ENCODE data around the gene FJX1. TPM values are rescaled to one million over a fixed set of nuclear protein-coding genes. Genes with fewer than 3 reads are reported as not detected.

The FJX1 gene
- total RNA-seq, 6 experiments from 2014 or later: 0.79 to 4.2 (median 1.3) TPM

DNA sequence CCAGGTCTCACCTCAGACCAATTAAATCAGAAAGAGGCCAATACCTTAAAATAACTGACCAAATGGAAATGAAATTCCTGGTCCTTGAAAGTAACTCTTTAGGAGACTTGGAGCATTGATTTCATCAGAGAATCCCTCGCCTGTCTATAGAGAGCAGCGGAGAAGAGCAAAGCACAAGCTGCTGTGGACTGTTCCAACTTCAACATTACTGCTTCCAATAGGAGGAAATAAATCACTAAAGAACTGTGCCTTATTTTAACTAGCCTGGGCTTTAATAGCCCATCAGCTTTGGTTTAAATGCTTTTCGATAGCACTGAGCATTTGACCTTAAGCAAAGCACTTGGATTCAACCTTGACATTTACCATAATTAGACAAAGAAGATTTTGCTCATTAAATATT lies 32.0 kb upstream of the FJX1 start:
- no peak overlapping the region for H3K4me3 ChIP-seq
- H3K27ac ChIP-seq: no peak overlapping the region
- 74% methylated on average over 3 of the region's 3 CpGs for WGBS (ENCODE audit: insufficient coverage, low coverage, low lambda C conversion rate, missing lambda C conversion rate)
- no peaks in the 10 kb centered on the region for H3K9me3 ChIP-seq
- TF ChIP-seq, protein P1, sequence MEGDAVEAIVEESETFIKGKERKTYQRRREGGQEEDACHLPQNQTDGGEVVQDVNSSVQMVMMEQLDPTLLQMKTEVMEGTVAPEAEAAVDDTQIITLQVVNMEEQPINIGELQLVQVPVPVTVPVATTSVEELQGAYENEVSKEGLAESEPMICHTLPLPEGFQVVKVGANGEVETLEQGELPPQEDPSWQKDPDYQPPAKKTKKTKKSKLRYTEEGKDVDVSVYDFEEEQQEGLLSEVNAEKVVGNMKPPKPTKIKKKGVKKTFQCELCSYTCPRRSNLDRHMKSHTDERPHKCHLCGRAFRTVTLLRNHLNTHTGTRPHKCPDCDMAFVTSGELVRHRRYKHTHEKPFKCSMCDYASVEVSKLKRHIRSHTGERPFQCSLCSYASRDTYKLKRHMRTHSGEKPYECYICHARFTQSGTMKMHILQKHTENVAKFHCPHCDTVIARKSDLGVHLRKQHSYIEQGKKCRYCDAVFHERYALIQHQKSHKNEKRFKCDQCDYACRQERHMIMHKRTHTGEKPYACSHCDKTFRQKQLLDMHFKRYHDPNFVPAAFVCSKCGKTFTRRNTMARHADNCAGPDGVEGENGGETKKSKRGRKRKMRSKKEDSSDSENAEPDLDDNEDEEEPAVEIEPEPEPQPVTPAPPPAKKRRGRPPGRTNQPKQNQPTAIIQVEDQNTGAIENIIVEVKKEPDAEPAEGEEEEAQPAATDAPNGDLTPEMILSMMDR (IDR thresholded peaks at IDR 0.05): no peak
- no peak for TF ChIP-seq POLR2A (IDR thresholded peaks at IDR 0.05)
- H3K27me3 ChIP-seq: no peaks in the 10 kb centered on the region
- DNase-seq (no peak), ATAC-seq (no peak)
- H3K4me1 ChIP-seq: no peaks in the 10 kb centered on the region
- no peaks in the 10 kb centered on the region for H3K36me3 ChIP-seq
- intact Hi-C loops (cut with DNase I): no loop called here

DNA sequence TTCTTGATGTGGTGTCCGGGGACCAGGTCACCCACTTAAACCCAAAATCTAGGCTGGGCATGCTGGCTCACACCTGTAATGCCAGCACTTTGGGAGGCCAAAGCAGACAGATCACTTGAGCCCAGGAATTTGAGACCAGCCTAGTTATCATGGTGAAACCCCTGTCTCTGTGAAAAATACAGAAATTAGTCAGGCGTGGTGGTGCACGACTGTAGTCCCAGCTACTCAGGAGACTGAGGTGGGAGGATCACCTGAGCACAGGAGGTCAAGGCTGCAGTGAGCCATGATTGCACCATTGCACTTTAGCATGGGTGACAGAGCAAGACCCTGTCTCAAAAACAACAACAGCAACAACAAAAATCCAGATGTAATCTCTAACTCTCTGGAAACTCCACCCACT lies 30.3 kb upstream of the FJX1 start:
- Histone ChIP-seq H3K27ac (no peak overlapping the region), H3K4me3 (no peak overlapping the region), H3K4me1 (no peaks in the 10 kb centered on the region), H3K36me3 (no peaks in the 10 kb centered on the region), H3K27me3 (no peaks in the 10 kb centered on the region), H3K9me3 (no peaks in the 10 kb centered on the region)
- no peak for ATAC-seq
- WGBS (ENCODE audit: insufficient coverage, low coverage, low lambda C conversion rate, missing lambda C conversion rate): 47% methylated on average over 3 of the region's 3 CpGs
- DNase-seq: no peak
- intact Hi-C loops (cut with DNase I): no loop called here
- TF ChIP-seq, protein P1 (IDR thresholded peaks at IDR 0.05): no peak
- no peak for TF ChIP-seq POLR2A (IDR thresholded peaks at IDR 0.05)

DNA sequence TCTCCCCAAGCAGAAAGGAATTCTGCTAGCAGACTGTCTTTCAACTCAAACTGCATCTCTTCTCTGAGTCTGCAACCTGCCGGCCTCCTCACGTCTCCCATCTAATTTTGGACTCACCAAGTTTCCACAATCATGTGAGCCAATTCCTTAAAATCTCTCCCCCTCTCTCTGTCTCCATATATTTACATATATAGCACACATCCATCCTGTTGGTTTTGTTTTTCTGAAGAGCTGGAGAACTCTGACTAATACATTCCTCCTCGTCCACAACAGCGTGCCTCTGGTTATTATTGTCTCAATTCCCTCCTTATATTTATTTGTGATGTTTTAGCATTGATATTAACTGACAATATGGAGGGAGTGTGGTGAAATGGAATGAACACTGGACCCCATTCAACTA lies 29.6 kb upstream of the FJX1 start:
- H3K36me3 ChIP-seq: no peaks in the 10 kb centered on the region
- TF ChIP-seq POLR2A (IDR thresholded peaks at IDR 0.05): no peak
- TF ChIP-seq, protein P1 (IDR thresholded peaks at IDR 0.05): no peak
- no peak for ATAC-seq

DNA sequence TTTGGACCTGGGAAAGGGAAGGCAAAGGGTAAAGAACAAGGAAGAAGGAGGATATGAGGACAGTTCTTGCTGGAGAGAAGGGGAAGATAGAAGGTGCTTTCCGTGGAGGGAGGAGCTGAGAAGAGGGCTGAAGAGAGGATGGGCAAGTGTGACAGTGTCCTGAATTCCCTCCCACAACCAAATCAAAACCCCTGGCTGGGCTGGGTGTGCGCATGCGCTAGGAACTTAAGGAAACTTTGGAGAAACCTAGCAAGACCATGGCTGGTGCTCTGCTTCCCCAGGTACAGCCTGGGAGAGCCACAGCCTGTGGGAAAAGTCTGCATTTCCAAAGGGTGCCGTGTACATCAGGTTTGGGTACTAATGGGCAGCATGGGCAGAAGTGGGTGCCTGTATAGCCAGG lies 29.0 kb upstream of the FJX1 start:
- TF ChIP-seq POLR2A (IDR thresholded peaks at IDR 0.05): no peak
- TF ChIP-seq, protein P1 (IDR thresholded peaks at IDR 0.05): no peak

More for the DNA sequence above, 29.6 kb upstream of the FJX1 start:
- no peaks in the 10 kb centered on the region for H3K27me3 ChIP-seq
- WGBS (ENCODE audit: insufficient coverage, low coverage, low lambda C conversion rate, missing lambda C conversion rate): 54% methylated on average over 4 of the region's 4 CpGs
- H3K9me3 ChIP-seq: no peaks in the 10 kb centered on the region
- H3K27ac ChIP-seq: no peak overlapping the region
- DNase-seq: no peak
- H3K4me1 ChIP-seq: no peaks in the 10 kb centered on the region
- intact Hi-C loops (cut with DNase I): no loop called here
- H3K4me3 ChIP-seq: no peak overlapping the region

DNA sequence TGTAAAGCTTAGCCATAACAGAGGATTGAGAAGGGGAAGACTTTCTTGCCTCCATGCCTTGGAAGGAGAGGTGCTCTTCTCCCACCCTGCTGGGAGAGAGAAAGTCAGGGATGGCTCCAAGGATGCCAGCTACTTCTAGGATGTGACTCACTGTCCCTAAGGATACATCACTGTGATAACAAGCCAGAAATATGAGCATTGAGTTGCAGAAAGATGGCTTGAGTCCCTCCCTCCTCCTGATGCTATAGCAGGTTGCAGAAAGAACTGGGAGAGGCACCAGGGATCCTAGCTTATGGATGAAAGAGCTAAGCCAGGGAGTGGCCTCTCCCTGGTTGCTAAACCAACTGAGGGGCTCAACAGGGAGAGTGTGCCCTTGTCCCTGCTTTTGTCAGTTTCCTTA lies 27.8 kb upstream of the FJX1 start:
- intact Hi-C loops (cut with DNase I): no loop called here
- Histone ChIP-seq H3K27me3 (no peaks in the 10 kb centered on the region), H3K27ac (no peak overlapping the region), H3K36me3 (no peaks in the 10 kb centered on the region), H3K4me1 (no peaks in the 10 kb centered on the region), H3K9me3 (no peaks in the 10 kb centered on the region), H3K4me3 (no peak overlapping the region)
- no peak for ATAC-seq
- DNase-seq: no peak
- no peak for TF ChIP-seq POLR2A (IDR thresholded peaks at IDR 0.05)
- TF ChIP-seq, protein P1 (IDR thresholded peaks at IDR 0.05): no peak

More for the DNA sequence above, 29.0 kb upstream of the FJX1 start:
- intact Hi-C loops (cut with DNase I): no loop called here
- Histone ChIP-seq H3K9me3 (no peaks in the 10 kb centered on the region), H3K27me3 (no peaks in the 10 kb centered on the region), H3K4me1 (no peaks in the 10 kb centered on the region), H3K36me3 (no peaks in the 10 kb centered on the region), H3K4me3 (no peak overlapping the region), H3K27ac (no peak overlapping the region)
- no peak for DNase-seq
- WGBS (ENCODE audit: insufficient coverage, low coverage, low lambda C conversion rate, missing lambda C conversion rate): 75% methylated on average over 4 of the region's 4 CpGs
- ATAC-seq: no peak
